Adipocyte (in vitro differentiated cells): ENCODE results near the gene TTC5.
"Not testable (repeated sequence)": the region's sequence is repeated elsewhere in the genome, so short reads cannot be mapped to it uniquely, and the experiment has no call there.

ENCODE experiments used
- DNase-seq: peaks from one replicate; pipeline ENCODE4 v3.0.0-alpha.2; 2015; ENCODE audit warnings: low read depth
- H3K27me3 ChIP-seq: replicated peaks from 2 replicates; pipeline ENCODE4 v1.7.0; 2013; ENCODE audit warnings: mild to moderate bottlenecking, low read length, moderate library complexity; ENCODE audit not compliant: control insufficient read depth, insufficient read depth
- H3K36me3 ChIP-seq: 2 replicates; pipeline ENCODE4 v1.7.0; 2013; ENCODE audit warnings: low read length, mild to moderate bottlenecking, moderate library complexity; ENCODE audit not compliant: control insufficient read depth, insufficient read depth, severe bottlenecking
- H3K4me1 ChIP-seq: 2 replicates; pipeline ENCODE4 v1.7.0; 2013; ENCODE audit warnings: mild to moderate bottlenecking, low read length, moderate library complexity; ENCODE audit not compliant: control insufficient read depth, insufficient read depth
- H3K4me3 ChIP-seq: 2 replicates; pipeline ENCODE4 v1.7.0; 2013; ENCODE audit warnings: mild to moderate bottlenecking, low read length, moderate library complexity
- H3K9ac ChIP-seq: 2 replicates; pipeline ENCODE4 v1.7.0; 2013; ENCODE audit warnings: mild to moderate bottlenecking, low read length, moderate library complexity
- H3K9me3 ChIP-seq: 2 replicates; pipeline ENCODE4 v1.7.0; 2013; ENCODE audit warnings: mild to moderate bottlenecking, low read length, moderate library complexity; ENCODE audit not compliant: control insufficient read depth

Gene TTC5, protein sequence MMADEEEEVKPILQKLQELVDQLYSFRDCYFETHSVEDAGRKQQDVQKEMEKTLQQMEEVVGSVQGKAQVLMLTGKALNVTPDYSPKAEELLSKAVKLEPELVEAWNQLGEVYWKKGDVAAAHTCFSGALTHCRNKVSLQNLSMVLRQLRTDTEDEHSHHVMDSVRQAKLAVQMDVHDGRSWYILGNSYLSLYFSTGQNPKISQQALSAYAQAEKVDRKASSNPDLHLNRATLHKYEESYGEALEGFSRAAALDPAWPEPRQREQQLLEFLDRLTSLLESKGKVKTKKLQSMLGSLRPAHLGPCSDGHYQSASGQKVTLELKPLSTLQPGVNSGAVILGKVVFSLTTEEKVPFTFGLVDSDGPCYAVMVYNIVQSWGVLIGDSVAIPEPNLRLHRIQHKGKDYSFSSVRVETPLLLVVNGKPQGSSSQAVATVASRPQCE

DNA sequence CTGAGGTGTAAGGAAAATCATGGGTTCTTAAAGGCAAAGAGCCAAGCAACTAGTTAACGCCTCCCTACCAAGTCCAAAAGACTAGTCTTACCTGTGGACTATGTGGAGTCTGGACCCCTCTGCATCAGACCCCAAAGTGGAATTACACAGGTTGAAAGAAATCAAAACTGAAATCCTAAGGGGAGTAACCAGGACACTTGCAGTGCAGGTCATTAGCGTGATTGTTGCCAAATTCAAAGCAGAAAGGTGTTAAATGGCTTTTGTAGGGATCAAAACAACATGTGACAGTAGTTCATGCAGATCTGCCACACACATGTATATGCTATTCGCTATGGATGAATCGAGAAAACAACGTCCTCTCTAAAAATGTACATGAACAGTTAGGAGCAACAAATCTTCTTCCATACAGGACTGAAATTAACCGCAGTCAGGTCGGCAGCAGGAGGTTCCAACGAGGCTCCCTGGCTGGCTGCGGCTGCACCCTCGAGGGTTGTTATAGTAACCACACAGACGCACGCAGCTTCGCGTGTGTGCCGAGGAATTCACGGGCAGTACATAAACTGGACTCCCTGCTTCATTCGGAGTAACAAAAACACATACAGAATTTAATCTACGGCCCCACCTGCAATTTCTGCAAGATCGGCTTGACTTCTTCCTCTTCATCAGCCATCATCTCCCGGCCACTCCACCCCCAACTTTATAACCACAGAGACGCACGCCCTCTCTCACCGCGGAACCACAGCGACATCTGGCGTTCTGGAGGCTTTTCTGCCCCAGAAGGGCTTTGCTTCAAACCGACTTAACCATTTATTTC is at the start of gene TTC5:
TSS of gene TTC5 (minus strand) at position 687 of the 814 bp plus-strand sequence. CDS start at position 673, 14 bp downstream.
- Histone ChIP-seq H3K9ac (peak within 1 kb of the TSS; percentile 83), H3K36me3 (peaks cover 13% of the 10 kb centered on the region), H3K27me3 (no peaks in the 10 kb centered on the region), H3K4me1 (peaks cover 5% of the 10 kb centered on the region), H3K9me3 (no peaks in the 10 kb centered on the region), H3K4me3 (peak within 1 kb of the TSS; percentile 89)
- DNase-seq = peak; percentile 95

DNA sequence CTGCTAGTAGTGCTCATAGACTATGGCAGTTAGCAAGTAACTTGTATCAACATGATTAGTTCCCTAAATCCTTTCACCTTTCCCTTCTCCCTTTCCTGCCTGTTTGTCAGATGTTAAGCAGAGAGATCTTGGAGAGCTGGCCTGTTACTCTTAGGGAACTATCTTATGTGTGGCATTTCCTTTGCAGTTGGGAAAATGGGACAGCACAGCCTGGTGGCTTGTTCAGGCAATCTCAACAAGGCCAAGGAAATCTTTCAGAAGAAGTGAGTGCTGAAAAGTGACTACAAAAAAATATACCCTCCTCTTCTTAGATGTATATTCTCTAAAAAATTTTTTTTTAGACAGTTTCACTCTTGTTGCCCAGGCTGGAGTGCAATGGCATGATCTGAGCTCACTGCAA is 45.1 kb upstream of the TTC5 start:
- Histone ChIP-seq H3K9me3 (no peaks in the 10 kb centered on the region), H3K27me3 (no peaks in the 10 kb centered on the region), H3K36me3 (peaks cover 75% of the 10 kb centered on the region), H3K4me1 (no peaks in the 10 kb centered on the region), H3K9ac (no peak overlapping the region), H3K4me3 (no peak overlapping the region)
- no peak for DNase-seq

DNA sequence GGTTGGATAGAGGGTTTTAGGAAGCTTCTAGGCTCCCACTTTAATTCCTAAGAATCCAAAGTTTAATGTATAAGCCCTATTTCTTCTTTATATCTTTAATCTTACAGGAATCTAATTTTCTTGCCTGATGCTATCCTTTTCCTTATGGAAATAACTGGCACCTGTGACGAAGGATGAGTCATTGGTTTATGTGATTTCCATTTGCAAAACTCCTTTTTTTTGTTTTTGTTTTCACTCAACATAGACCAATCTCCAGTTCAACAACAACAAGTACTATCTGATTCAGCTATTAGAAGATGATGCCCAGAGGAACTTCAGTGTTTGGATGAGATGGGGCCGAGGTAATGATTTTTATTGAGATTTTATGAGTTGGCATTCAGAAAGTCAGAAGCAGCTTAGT is 44.5 kb upstream of the TTC5 start:
- H3K27me3 ChIP-seq = no peaks in the 10 kb centered on the region
- no peaks in the 10 kb centered on the region for H3K9me3 ChIP-seq
- H3K4me1 ChIP-seq = no peaks in the 10 kb centered on the region
- H3K9ac ChIP-seq = no peak overlapping the region
- no peak overlapping the region for H3K4me3 ChIP-seq
- no peak for DNase-seq
- H3K36me3 ChIP-seq = peaks cover 74% of the 10 kb centered on the region

DNA sequence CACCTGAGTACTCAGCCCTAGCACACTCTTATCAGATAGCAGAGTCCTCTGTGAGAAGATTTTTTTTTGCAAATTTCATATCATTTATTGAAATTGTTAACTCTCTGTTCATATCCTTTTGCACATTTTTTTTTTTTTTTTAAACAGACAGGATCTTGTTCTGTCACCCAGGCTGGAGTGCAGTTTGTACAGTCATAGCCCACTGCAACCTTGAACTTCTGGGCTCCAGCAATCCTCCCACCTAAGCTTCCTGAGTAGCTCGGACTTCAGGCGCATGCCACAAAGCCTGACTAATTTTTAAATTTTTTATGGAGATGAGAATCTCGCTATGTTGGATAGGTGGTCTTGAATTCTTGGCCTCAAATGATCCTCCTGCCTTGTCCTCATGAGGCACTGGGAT is 42.0 kb upstream of the TTC5 start:
- Histone ChIP-seq H3K4me3 (no peak overlapping the region), H3K4me1 (peaks cover 6% of the 10 kb centered on the region), H3K9me3 (no peaks in the 10 kb centered on the region), H3K9ac (no peak overlapping the region), H3K27me3 (no peaks in the 10 kb centered on the region), H3K36me3 (peaks cover 55% of the 10 kb centered on the region)
- no peak for DNase-seq

DNA sequence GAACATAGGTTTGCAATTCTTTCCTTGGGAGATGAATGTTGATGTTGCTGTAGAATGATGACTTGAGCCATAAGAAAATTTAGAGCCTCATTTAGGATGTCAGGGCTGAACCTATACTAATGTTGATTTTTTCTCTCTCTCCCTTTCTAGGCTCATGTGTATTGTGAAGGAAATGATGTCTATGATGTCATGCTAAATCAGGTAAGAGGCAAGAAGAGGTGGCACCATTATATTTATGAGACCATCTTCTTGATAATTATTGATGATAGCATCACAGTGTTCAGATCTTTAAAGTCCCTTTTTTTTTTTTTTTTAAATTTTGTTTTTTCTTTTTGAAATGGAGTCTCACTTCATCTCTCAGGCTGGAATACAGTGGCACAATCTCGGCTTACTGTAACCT is 41.0 kb upstream of the TTC5 start:
- no peaks in the 10 kb centered on the region for H3K27me3 ChIP-seq
- no peak overlapping the region for H3K4me3 ChIP-seq
- H3K9ac ChIP-seq = no peak overlapping the region
- H3K36me3 ChIP-seq = peaks cover 45% of the 10 kb centered on the region
- H3K9me3 ChIP-seq = no peaks in the 10 kb centered on the region
- DNase-seq = no peak
- peaks cover 9% of the 10 kb centered on the region for H3K4me1 ChIP-seq

DNA sequence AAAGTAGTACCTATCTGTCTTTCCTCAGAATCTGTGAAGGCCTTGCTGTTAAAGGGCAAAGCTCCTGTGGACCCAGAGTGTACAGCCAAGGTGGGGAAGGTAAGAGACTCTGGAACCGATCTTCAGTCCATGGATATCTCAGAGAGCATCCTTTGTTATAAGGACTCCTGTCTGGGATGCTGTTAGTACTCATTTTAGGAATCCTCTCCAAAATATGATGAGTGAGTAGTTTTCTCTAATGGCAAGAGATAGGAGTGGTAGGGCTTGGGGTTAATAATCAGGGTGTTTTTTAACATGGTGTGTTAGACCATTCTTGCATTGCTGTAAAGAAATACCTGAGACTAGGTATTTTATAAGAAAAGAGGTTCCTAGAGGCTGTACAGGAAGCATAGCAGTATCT is 39.6 kb upstream of the TTC5 start:
- no peak for DNase-seq
- Histone ChIP-seq H3K9me3 (no peaks in the 10 kb centered on the region), H3K9ac (no peak overlapping the region), H3K4me1 (peaks cover 10% of the 10 kb centered on the region), H3K4me3 (no peak overlapping the region), H3K27me3 (no peaks in the 10 kb centered on the region), H3K36me3 (peaks cover 36% of the 10 kb centered on the region)

DNA sequence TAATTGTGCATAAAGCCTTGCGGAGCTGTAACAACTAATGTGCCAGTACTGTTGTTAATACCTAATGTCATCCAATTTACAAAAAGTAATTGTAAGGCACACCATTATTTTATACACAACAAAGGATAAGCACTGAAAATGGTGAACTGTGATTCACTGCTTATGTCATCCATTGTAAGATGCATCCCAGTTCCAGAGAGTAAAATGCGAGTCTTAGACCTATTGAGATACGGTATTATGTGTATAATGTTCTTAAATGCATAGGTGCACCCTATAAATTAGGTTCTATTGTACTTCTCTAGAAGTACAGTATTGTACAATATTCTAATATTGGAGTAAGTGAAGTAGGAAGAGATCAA is 38.1 kb upstream of the TTC5 start:
- no peaks in the 10 kb centered on the region for H3K9me3 ChIP-seq
- peaks cover 25% of the 10 kb centered on the region for H3K36me3 ChIP-seq
- H3K4me1 ChIP-seq = peaks cover 10% of the 10 kb centered on the region
- H3K27me3 ChIP-seq = no peaks in the 10 kb centered on the region
- peak overlapping the region; percentile 97 for H3K9ac ChIP-seq
- DNase-seq = peak; percentile 51
- peak overlapping the region; percentile 100 for H3K4me3 ChIP-seq

DNA sequence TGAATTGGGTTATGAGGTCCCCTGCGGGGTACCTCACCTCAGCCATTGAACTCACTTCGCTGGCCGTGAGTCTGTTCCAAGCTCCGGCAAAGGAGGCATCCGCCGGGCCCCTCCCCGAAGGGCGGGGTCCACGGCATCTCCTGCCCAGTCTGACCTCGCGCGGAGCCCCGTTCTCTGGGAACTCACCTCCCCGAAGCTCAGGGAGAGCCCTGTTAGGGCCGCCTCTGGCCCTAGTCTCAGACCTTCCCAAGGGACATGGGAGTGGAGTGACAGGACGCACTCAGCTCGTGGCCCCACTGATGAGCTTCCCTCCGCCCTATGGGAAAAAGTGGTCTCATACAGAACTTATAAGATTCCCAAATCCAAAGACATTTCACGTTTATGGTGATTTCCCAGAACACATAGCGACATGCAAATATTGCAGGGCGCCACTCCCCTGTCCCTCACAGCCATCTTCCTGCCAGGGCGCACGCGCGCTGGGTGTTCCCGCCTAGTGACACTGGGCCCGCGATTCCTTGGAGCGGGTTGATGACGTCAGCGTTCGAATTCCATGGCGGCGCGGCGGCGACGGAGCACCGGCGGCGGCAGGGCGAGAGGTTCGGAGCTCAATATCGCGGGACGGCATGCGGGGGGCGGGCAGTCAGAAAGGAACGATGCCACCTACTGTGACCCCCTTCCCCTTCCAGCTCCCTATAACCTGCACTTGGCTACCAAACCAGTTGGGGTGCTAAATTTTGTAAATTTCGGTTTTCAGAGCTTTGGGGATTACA is 37.5 kb upstream of the TTC5 start, which contains the start of gene PARP2:
TSS of gene PARP2 (plus strand) at position 544 of the 770 bp plus-strand sequence. CDS start at position 551, 7 bp downstream.
- Histone ChIP-seq H3K27me3 (no peaks in the 10 kb centered on the region), H3K9me3 (no peaks in the 10 kb centered on the region), H3K4me3 (peak within 1 kb of the TSS; percentile 100), H3K36me3 (peaks cover 23% of the 10 kb centered on the region), H3K4me1 (peaks cover 10% of the 10 kb centered on the region), H3K9ac (peak within 1 kb of the TSS; percentile 97)
- peak; percentile 100 for DNase-seq

DNA sequence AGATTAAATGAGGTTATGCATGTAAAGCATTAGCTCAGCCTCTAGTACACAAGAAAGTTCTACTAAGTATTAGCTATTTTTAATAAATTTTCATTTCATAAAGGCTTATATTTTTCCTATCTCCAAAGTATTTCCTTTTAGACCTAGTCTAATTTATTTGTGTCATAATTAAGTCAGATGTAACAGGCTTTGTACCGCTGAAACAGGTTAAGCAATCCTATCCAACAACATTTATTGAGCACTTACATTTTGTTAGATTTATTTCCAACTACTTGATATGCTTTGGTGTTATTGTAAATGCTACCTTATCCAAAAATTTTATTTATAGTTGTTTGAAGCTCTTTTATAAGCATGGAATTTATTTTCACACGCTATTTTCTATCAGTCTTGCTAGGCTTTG is 35.9 kb upstream of the TTC5 start:
- Histone ChIP-seq H3K9me3 (no peaks in the 10 kb centered on the region), H3K36me3 (peaks cover 12% of the 10 kb centered on the region), H3K27me3 (no peaks in the 10 kb centered on the region), H3K4me1 (peaks cover 10% of the 10 kb centered on the region), H3K9ac (peak overlapping the region; percentile 91), H3K4me3 (peak overlapping the region; percentile 91)
- DNase-seq = no peak

DNA sequence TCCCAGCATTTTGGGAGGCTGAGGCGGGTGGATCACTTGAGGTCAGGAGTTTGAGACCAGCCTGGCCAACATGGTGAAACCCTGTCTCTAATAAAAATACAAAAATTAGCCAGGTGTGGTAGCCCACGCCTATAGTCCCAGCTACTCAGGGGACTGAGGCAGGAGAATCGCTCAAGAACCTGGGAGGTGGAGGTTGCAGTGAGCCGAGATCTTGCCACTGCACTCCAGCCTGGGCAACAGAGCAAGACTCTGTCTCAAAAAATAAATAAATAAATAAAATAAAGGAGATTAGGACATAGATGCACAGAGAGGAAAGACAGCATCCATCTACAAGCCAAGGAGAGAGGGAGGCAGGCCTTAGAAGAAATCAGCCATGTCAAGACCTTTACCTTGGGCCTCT is 35.3 kb upstream of the TTC5 start:
- DNase-seq, H3K27me3 ChIP-seq: not testable (repeated sequence)

DNA sequence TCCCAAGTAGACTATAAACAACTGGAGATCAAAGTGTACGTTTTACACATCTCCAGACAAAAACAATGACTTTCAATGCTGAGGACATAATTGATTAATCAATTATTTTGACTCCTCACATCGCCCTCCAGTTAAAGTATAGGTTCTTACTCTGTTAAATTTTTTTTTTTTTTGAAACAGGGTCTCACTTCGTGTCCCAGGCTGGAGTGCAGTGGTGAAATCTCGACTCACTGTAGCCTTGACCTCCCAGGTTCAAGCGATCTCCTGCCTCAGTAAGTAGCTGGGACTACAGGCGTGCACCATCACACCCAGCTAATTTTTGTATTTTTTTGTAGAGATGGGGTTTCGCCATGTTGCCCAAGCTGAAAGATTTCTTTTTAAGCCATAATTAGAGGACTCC is 28.3 kb upstream of the TTC5 start:
- peaks cover 1% of the 10 kb centered on the region for H3K36me3 ChIP-seq

More for the DNA sequence above, 35.3 kb upstream of the TTC5 start:
- H3K4me1 ChIP-seq, H3K9me3 ChIP-seq, H3K36me3 ChIP-seq, H3K4me3 ChIP-seq, H3K9ac ChIP-seq: not testable (repeated sequence)

More for the DNA sequence above, 28.3 kb upstream of the TTC5 start:
- no peak for DNase-seq
- Histone ChIP-seq H3K9ac (peak overlapping the region; percentile 88), H3K27me3 (no peaks in the 10 kb centered on the region), H3K9me3 (no peaks in the 10 kb centered on the region), H3K4me1 (peaks cover 19% of the 10 kb centered on the region), H3K4me3 (no peak overlapping the region)
